ENCODE results near the gene AQP1.

- TF ChIP-seq CTCF (IDR thresholded peaks at IDR 0.05) (no peak), EP300 (IDR thresholded peaks at IDR 0.05) (no peak)
Measured at GRCh38 chr7:30887464-30887872, 24.2 kb upstream of the AQP1 start.
